ENCODE results near the gene UBR2. TPM values are rescaled to one million over a fixed set of nuclear protein-coding genes. Genes with fewer than 3 reads are reported as not detected.
"Not testable (repeated sequence)": the region's sequence is repeated elsewhere in the genome, so short reads cannot be mapped to it uniquely, and the experiment has no call there.

Gene UBR2
- total RNA-seq, 1 donor from 2014 or later: 40.8 TPM

GRCh38 chr6:42562788-42563405, 932 bp upstream of the UBR2 start:
- intact Hi-C loops (cut with micrococcal nuclease): loop anchor here (1.0 to 10.0 kb wide), 9 partner anchors 16 to 1702 kb away; partner anchors contain the start of genes BYSL, KLHDC3, LRRC73 and MEA1
- DNase-seq (no peak), ATAC-seq (ENCODE audit: low read depth) (no peak)
- no peaks in the 10 kb centered on the region for H3K27me3 Mint-ChIP-seq
- H3K4me1 Mint-ChIP-seq: peaks cover 36% of the 10 kb centered on the region
- no peak overlapping the region for H3K27ac Mint-ChIP-seq
- peak overlapping the region; percentile 92 for H3K4me3 Mint-ChIP-seq
- H3K36me3 Mint-ChIP-seq (ENCODE audit: low read depth): peaks cover 16% of the 10 kb centered on the region
- TF ChIP-seq CTCF (IDR thresholded peaks at IDR 0.05): no peak
- H3K9me3 Mint-ChIP-seq: no peaks in the 10 kb centered on the region
- ChIA-PET CTCF (interaction anchor here (1.9 to 2.9 kb wide), 2 partner anchors 10 to 15 kb away, joined by 6 to 23 read pairs; no protein-coding TSS in a partner anchor), POLR2A (interaction anchor here (0.6 to 1.9 kb wide), 6 partner anchors 16 to 1067 kb away, joined by 3 to 26 read pairs (median 4); no protein-coding TSS in a partner anchor)

DNA sequence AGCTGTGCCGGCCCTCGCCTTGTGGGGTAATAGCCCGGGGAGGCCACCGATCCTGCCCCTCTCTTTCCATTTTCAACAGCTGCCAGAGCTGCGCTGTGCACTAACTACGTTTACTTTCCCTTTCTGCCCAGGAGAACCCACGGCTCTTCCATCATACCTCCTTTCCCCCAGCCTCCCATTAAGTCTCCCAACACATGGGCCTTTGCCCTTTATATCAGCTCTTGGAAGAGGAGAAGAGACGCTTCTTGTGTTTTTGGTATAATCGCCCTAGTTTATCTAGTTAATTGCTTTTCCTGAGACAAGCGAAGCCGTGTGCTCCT, 637 bp downstream of the UBR2 start:
- intact Hi-C loops (cut with micrococcal nuclease): loop anchor here (1.0 to 10.0 kb wide), 10 partner anchors 8 to 1700 kb away; partner anchors contain the start of genes BYSL, KLHDC3, LRRC73 and MEA1
- CTCF ChIA-PET: interaction anchor here (0.7 to 2.9 kb wide), 4 partner anchors 8 to 52 kb away, joined by 3 to 23 read pairs (median 4); no protein-coding TSS in a partner anchor
- Mint-ChIP-seq H3K4me1 (peaks cover 47% of the 10 kb centered on the region), H3K27ac (peak overlapping the region; percentile 92), H3K36me3 (ENCODE audit: low read depth) (peaks cover 21% of the 10 kb centered on the region), H3K9me3 (no peaks in the 10 kb centered on the region), H3K27me3 (no peaks in the 10 kb centered on the region), H3K4me3 (peak overlapping the region; percentile 92)
- POLR2A ChIA-PET: interaction anchor here (0.6 to 2.3 kb wide), 11 partner anchors 8 to 777 kb away, joined by 3 to 26 read pairs (median 3); partner anchors contain the start of genes CNPY3, MRPS10, RPL7L1 and TBCC
- TF ChIP-seq CTCF (IDR thresholded peaks at IDR 0.05): no peak
- no peak for DNase-seq
- ATAC-seq (ENCODE audit: low read depth): no peak

DNA sequence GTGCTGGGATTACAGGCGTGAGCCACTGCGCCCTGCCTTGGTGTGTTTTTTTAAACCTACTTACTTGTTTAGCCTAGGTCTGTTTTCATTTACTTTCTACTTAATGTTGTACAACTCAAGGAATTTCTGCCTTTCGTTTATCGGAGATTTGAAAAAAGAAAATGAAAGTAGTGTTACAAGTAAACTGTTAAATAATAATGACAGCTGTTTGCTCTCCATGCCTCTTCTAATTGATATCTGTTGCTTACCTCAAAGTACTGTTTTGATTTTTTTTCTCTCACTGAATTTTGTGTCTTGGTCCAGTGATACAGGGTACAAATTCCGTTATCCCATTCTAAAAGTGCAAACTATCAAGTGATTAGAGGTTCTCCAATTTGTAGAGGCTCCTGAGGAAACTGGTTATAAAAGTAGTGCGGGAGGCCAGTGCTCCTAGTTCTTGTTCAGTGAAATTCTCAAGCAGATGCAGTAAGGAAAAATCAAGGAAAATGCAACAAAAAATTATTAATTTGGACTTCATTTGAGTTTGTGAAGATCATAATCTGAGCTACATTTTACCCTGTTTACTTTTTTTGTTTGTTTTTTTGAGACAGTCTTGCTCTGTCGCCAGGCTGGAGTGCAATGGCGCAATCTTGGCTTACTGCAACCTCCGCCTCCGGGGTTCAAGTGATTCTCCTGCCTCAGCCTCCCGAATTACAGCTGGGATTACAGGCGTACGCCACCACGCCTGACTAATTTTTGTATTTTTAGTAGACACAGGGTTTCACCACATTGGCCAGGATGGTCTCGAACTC, 2.2 kb downstream of the UBR2 start:
- Mint-ChIP-seq H3K27me3 (no peaks in the 10 kb centered on the region), H3K27ac (peak overlapping the region; percentile 92), H3K4me3 (peak overlapping the region; percentile 92), H3K4me1 (peaks cover 54% of the 10 kb centered on the region), H3K36me3 (ENCODE audit: low read depth) (peaks cover 21% of the 10 kb centered on the region), H3K9me3 (no peaks in the 10 kb centered on the region)
- POLR2A ChIA-PET: no interaction called here
- ATAC-seq (ENCODE audit: low read depth) (no peak), DNase-seq (no peak)
- CTCF ChIA-PET: no interaction called here
- no peak for TF ChIP-seq CTCF (IDR thresholded peaks at IDR 0.05)
- intact Hi-C loops (cut with micrococcal nuclease): loop anchor here (2.0 to 10.0 kb wide), 7 partner anchors 181 to 1699 kb away; partner anchors contain the start of genes BYSL, KLHDC3, LRRC73 and MEA1

DNA sequence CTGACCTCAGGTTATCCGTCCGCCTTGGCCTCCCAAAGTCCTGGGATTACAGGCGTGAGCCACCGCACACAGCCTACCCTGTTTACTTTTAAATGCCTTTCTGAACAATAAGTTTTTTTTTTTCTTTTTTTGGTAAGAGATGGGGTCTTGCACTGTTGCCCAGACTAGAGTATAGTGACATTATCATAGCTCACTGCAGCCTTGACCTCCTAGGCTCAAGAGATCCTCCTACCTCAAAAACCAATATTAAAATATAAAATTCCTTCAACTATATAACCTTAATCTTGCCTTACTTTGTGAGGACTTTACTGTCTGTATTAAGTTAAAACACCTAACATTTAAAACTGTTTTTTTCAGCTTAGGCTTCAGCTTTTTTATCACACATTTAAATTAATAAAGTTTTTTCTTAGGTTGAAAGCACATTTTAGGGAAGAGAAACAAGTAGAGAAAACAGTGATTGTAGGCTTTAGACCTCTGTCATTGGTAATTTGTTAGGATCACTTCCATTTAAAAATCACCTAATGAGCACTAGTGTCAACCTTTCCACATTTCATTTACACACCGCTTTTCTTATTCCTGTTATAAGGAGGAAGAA, 2.9 kb downstream of the UBR2 start:
- ATAC-seq (ENCODE audit: low read depth) (no peak), DNase-seq (no peak)
- ChIA-PET CTCF (no interaction called here), POLR2A (no interaction called here)
- H3K36me3 Mint-ChIP-seq (ENCODE audit: low read depth): peaks cover 21% of the 10 kb centered on the region
- peak overlapping the region; percentile 92 for H3K27ac Mint-ChIP-seq
- H3K4me3 Mint-ChIP-seq: peak overlapping the region; percentile 92
- intact Hi-C loops (cut with micrococcal nuclease): loop anchor here (5.0 to 10.0 kb wide), 5 partner anchors 448 to 1698 kb away; partner anchors contain the start of genes BYSL, KLHDC3, LRRC73 and MEA1
- TF ChIP-seq CTCF (IDR thresholded peaks at IDR 0.05): no peak
- peaks cover 59% of the 10 kb centered on the region for H3K4me1 Mint-ChIP-seq
- H3K9me3 Mint-ChIP-seq: no peaks in the 10 kb centered on the region
- H3K27me3 Mint-ChIP-seq: no peaks in the 10 kb centered on the region

DNA sequence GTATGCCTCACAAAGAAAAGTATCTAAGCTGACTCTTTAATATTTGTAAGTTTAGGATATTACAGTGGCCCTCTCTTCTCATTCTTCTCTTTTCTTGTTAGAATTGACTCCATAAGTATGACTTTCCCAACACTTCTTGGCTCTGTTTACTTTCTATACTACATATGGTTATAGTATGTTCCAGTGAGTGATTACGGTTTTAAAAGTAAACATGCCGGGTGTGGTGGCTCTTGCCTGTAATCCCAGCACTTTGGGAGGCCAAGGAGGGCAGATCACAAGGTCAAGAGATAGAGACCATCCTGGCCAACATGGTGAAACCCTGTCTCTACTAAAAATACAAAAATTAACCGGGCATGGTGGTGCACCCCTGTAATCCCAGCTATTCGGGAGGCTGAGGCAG, 3.4 kb downstream of the UBR2 start:
- Mint-ChIP-seq H3K4me1 (peaks cover 64% of the 10 kb centered on the region), H3K27ac (peak overlapping the region; percentile 70), H3K36me3 (ENCODE audit: low read depth) (peaks cover 21% of the 10 kb centered on the region)
- H3K4me3 Mint-ChIP-seq; ATAC-seq (ENCODE audit: low read depth); H3K27me3 Mint-ChIP-seq; DNase-seq; H3K9me3 Mint-ChIP-seq; POLR2A ChIA-PET; CTCF ChIA-PET: not testable (repeated sequence)
- intact Hi-C loops (cut with micrococcal nuclease): loop anchor here (5.0 to 10.0 kb wide), 5 partner anchors 448 to 1698 kb away; partner anchors contain the start of genes BYSL, KLHDC3, LRRC73 and MEA1

All from activated B cell treated with CpG ODN at 0.5 μM for 24 hours (primary cell).